Ovary (tissue), 3 donors: ENCODE data around the gene KIF22.
"Not testable (repeated sequence)": the region's sequence is repeated elsewhere in the genome, so short reads cannot be mapped to it uniquely, and the experiment has no call there.

Experiments
- EP300 ChIP-seq: sonication (generic); formaldehyde crosslinking; IDR thresholded peaks from one replicate; pipeline ENCODE4 v1.6.1; 2017; ENCODE audit warnings: antibody characterized with exemption
- TF ChIP-seq, protein P1 (sequence below), 3 donors: fragments of 450-650 bp in 2 of 3; fragments of 200-600 bp in 1 of 3; IDR thresholded peaks; one replicate each; pipeline versions ENCODE4 v1.5.1 to v1.8.0; 2016 to 2022; ENCODE audit warnings: antibody characterized with exemption in 3 of 3, mild to moderate bottlenecking in 1 of 3
- donor health status: DM: no; HTN: no; CAD: no.

DNA sequence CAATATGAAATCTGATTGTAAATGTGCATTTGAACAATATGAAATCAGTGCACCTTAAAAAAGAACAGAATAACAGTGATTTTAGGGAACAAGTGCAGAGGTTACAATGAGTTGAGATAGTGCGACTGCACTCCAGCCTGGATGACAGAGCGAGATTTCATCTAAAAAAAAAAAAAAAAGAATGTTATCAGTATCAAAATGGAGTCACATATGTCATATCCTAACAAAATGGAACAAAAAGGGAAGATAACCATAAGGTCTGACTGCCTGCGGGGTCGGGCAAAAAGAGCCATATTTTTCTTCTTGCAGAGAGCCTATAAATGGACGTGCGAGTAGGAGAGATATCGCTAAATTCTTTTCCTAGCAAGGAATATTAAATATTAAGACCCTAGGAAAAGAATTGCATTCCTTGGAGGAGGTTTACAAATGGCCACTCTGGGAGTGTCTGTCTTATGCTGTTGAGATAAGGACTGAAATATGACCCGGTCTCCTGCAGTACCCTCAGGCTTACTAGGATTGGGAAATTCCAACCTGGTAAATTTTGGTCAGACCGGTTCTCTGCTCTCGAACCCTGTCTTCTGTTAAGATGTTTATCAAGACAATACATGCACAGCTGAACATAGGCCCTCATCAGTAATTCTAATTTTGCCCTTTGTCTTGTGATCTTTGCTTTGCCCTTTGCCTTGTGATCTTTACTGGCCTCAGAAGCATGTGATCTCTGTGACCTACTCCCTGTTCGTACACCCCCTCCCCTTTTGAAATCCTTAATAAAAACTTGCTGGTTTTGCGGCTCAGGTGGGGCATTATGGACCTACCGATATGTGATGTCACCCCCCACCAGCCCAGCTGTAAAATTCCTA lies 7.2 kb upstream of the KIF22 start:
- TF ChIP-seq, protein P1, sequence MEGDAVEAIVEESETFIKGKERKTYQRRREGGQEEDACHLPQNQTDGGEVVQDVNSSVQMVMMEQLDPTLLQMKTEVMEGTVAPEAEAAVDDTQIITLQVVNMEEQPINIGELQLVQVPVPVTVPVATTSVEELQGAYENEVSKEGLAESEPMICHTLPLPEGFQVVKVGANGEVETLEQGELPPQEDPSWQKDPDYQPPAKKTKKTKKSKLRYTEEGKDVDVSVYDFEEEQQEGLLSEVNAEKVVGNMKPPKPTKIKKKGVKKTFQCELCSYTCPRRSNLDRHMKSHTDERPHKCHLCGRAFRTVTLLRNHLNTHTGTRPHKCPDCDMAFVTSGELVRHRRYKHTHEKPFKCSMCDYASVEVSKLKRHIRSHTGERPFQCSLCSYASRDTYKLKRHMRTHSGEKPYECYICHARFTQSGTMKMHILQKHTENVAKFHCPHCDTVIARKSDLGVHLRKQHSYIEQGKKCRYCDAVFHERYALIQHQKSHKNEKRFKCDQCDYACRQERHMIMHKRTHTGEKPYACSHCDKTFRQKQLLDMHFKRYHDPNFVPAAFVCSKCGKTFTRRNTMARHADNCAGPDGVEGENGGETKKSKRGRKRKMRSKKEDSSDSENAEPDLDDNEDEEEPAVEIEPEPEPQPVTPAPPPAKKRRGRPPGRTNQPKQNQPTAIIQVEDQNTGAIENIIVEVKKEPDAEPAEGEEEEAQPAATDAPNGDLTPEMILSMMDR (IDR thresholded peaks at IDR 0.05), result not testable (repeated sequence)
- not testable (repeated sequence) for TF ChIP-seq EP300
